Glomerular visceral epithelial cell (primary cell): ENCODE results near the gene UGT1A3.

ENCODE experiments used
- DNase-seq: peaks from one replicate; pipeline ENCODE4 v3.0.0-alpha.2; 2016; ENCODE audit errors: extremely low spot score

The UGT1A3 gene

DNA sequence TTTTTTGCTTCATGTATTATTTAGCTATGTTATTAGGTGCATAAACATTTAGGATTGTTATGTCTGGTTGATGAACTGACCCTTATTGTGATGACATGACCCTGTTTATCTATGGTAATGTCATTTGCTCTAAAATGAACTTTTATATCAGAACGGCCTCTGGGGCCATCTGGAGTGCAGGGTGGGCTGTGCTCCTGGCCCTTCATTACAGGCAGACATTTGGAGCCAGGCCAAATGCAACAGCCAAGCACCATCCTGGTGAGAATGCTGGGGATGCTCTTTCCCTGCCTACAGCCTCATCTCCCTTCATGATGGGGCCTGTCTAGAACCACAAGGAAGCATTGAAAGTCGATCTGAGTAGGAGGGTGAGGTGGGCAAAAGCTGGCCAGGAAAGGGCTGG is 87.5 kb downstream of the UGT1A3 start:
- no peak for DNase-seq

DNA sequence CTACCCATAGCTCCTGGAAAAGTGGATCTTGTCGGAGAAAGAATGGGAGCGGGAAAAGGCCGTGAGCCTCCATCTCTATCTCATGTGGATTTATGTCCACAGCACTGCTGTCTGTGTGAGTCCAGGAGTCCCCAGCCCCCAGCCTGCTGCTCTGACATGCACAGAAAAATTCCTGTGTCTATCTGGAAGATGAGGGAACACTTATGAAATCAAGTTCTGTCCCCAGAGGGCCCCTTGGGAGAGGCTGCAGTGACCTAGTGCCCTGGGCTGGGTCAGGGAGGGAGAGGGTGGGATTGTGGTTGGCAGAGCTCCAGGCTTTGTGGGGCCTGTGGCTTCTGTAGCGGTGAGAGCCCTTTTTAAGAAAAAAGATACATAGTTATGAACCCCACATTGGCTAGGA is 87.9 kb downstream of the UGT1A3 start:
- no peak for DNase-seq

DNA sequence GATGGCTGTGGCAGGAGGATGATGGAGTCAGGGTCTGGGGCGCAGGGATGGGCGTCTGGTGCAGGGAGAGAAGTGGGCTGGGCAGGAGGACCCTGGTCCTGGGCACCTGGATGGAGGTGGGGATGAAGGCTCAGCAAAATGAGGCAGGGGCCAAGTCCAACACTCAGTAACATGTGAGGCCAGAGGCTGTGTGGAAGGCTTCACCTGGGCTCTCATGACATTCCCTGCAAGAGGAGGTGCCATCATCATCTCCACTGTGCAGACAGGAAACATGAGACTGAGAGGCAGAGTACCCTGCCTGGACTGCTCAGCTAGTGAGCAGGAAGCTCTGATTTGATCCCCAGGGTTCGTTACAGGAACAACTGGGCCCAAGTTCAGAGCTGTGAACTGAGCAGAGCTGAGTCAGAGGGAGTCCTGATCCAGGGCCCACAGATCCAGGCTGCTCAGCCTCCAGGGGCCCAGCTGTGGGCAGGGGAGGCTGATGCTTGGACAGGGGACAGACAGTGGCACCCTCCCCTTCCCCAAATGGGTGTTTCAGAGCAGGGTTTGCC is 88.6 kb downstream of the UGT1A3 start:
- DNase-seq: no peak

DNA sequence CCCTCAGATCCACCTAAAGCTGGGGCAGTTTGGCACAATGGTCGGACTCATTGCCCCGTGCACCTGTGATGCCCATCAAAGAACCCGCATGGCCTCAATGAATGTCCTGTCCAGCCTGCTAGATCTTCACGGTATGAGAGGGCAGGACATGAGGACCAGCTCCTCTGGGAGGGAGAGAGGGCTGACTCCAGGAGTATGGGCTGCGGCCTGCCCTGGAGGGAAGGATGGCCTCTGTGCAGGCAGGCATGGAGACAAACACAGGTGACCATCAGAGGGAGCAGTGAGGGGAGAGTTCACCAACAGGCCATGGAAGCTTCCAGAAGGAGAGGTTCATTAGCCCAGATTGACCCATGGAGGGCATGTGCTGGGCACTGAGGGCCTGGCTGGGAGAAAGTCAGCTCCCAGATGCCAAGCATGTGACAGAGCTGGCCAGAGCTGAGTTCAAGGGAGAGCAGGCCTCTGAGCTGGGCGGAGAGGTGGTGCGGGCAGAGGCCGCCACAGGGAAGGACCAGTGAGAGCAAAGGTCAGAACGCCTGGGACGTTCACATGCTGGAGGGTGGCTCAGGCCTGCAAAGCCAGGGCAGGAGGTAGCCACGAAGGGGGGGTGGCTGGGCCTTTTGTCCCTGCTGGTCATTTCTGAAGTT is 89.3 kb downstream of the UGT1A3 start:
- DNase-seq: no peak

DNA sequence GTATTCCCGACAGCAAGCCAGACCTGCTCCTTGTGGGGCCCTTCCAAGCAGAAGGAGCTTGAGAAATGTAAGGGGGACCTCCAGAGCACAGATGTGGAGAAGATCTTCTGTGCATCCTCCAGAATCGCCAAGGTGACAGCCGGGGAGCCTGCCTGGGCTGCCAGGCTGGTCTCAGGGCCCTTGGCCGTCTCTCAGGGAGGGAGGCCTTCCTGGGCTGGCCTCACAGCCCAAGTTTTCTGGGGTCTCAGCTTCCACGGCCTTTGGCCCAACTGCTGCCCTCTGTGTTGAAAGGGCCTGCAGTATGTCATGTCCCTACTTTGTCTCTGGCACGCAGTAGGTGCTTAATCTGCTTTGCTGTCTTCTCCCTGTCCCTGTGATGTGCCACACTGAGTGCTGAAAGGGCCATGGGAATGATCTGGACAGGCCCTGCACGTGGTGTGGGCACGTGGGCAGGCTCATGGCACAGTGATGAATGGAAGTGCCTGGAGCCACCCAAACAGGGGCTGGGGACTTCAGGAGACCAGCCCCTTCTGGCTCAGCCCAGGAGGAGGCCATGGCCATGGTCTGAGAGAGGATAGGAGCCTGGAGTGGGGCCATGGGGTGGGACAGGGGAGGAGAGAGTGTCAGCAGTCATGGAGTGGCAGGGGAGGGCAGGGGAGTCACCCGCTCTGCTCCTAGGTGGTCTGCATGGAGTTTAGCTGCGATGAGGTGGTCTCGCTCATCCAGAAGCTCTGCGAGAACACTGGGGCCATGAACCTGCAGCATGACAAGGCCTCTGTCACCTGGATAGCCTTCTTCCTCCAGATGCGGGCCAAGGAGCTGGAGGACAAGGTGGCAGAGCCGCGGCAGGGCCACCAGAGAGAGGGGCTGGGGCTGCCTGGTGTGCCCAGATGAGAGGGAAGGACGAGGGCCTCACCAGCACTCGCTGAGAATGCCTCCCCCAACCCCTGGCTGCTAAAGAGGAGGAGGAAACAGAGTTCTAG is 90.1 kb downstream of the UGT1A3 start:
- no peak for DNase-seq

DNA sequence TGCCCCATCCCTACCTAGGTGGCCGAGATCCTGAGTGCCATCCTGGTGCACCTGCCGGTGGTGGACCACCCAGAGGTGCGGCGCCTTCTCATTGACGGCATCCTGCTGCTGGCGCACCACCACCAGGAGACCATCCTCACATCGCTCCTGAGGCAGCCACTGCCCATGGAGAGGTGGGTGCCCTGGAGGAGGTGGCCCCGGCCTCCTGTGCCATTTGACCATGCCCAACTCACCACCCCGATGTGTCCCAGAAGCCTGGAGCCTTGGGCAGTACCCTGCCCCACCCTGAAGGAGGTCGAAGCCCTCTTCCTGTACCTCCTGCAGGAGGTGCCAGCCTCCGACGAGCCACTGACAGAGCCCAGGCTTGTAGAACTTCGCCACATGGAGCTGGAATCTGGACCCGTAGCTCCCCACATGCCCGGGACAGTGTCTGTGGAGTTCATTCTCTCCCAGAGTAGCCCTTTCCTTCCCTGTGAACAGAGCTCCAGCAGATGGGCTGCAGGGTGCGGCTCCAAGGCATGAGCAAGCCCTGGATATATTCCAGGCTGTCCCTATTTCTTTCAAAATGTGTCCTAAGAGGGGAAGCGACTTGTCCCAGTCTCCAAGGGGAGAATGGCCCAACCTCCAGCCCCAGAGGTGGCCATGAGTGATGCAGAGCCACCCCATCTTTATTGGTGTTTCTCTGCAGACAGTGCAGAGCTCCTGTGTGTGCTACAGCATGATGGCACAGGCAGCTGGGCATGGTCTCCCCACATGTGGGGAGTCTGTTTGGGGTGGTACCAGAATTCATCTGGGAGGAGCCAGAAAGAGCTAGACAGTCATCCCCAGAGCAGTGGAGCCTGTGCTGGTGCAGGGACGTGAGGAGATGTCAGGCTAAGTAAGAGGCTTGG is 91.3 kb downstream of the UGT1A3 start:
- DNase-seq: no peak

DNA sequence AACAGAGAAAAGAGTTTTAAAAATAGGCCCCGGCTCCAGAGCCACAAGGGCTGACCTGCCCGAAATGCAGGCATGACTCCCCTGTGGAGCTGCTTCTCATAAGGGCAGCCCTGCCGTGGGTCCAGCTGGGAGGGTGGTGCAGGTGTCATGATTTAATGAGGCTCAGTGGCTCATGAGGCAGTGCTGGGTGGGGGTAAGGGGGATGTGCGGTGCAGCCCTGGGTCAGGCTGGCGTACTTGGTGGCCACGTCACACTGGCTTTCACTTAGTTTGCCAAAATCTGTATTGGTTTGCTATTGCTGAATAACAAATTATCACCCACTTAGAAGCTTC is 91.9 kb downstream of the UGT1A3 start:
- no peak for DNase-seq

DNA sequence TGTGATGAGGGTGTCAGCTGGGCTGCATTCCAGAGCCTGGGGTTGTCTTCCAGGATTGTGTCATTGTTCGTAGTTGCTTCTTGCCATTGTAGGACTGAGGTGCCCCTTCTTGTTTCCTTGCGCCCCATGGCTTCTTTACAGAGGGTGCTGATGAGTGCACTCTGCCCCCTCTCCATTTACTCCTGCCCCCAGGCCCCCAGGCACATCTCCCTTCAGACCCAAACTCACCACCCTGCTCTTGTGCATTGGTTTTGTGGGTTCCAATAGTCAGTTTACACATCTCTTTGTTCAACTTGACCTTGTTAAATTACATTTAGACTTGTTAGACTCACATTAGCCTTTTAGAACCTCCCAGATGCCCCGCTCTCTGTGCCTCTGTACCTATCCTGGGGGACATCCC is 92.4 kb downstream of the UGT1A3 start:
- DNase-seq: no peak

DNA sequence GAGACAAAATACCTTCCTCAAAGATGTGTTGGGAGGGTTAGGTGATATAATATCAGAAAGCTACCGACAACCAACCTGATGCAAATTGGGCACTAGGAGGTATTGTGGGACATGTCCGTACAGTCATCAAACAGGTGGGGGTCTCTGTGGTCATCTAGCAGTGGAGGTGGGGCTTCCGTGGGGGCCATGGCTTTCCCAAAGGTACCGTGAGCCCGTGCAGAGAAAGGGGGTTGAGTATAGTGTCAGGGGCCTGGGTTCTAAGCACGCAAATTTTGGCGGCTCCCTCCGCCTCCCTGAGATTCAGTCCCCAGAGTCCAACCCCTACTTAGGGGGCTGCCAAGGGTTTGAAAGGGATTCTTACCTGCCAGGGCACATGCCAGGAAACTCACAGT is 92.9 kb downstream of the UGT1A3 start:
- DNase-seq: no peak

DNA sequence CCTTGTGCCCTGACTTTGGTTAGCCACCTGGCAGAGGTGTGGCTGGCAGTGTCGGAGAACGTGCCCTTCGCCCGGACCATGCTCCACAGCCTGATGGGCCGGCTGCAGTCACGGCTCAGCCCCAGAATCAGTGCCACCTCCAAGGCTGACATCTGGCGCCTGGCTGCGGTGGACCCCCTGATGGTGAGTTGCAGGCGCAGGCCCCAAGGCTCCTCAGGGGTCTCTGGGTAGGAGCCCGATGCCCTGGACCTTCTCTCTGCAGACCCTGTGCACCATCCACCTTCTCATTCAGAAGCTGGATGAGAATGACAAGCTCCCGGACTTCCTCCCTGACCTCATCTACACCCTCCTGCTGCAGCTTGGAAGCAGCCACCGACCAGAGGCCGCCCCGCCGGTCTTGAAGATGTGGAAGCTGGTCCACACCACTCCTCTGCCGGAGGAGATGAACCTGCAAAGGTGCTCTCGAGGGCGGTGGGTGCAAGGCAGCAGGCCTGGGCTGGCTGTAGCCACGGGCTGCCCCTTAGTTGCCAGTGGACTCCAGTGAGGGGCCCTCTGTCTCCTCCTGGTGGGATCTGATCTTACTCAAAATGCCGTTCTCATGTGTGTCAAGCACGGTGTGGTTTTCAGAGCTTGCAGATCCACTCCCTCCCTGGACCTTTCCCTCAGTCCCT is 93.4 kb downstream of the UGT1A3 start:
- DNase-seq: no peak
